HG02642 (cell line): ENCODE results near the gene ABLIM1.

Experiments used
- ATAC-seq: cut with Tn5 transposase; IDR thresholded peaks from one replicate; pipeline ENCODE4 v1.9.1; 2021; ENCODE audit warnings: mild to moderate bottlenecking; ENCODE audit not compliant: unreplicated experiment, poor library complexity

ABLIM1 gene

DNA sequence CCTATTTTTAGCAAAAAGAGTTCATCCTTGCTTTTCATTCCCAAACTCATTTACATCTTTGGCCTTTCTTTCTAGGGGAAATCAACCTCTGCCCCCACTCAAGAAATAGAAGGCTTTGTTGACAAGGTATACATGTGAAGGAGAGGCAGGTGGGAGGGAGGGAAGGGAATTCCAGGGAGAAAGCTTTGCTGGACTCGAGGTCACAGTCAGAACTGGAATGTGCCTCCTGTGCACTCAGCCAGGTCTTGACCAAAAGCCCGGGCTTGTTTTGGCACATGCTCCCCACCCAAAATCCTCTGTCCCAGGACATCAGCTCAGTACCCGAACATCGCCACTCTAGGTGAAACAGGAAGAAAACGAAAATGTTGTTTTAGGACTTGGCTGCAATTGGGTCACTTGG, 61.3 kb downstream of the ABLIM1 start:
- no peak for ATAC-seq

DNA sequence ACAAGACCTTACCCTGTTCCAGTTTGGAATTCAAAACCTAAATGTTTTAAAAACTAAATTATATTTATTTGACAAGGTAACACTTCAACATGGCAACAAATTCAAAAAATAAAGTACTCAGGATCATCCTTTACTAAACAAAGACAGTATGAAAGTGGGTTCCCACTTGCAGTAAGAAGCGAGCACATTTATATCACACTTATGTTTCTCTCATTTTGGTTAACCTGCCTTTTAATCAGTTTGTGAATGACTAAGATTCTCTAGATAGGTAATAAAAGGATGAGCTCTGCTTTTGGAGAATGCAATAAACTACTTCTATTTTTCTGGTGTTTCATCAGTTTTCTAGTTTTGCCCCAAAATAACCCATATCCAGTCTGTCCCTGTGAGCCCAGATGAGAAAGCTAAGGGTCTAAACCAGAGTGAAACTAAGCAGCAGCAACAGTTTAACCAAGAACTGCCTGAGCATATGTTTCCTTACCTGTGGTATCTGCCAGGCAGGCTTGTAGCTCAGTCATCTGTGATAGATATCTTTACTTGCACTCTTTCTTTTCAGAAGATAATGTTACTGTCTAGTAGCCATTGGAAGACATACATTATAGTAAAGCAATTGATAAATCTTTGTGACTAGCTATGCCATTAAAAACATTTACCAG, 64.1 kb downstream of the ABLIM1 start:
- no peak for ATAC-seq

DNA sequence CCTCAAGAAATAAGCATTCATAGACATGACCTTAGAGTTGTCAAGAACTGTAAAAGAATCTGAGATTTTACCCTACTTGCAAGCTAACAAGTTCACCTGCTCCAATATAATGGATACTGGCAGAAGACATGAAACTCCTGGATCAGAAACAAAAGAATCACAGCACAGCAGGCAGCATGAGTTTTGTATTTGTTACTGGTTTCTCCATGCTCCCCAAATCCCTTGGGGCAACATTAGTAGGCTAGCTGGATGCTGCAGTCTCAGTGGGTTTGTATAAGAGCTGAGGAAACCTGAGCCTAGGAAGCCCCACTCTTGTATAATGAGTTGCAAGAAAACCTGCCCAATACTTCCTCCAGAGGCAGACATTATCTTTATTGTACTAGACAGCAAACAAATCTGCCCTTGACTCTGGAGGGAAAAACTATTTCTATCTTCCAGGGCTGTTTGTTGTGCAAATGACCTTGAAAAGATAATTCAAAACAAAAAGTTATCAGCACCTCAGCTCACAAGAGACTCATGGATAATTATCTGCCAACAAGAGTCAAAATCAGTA, 64.8 kb downstream of the ABLIM1 start:
- ATAC-seq = no peak

DNA sequence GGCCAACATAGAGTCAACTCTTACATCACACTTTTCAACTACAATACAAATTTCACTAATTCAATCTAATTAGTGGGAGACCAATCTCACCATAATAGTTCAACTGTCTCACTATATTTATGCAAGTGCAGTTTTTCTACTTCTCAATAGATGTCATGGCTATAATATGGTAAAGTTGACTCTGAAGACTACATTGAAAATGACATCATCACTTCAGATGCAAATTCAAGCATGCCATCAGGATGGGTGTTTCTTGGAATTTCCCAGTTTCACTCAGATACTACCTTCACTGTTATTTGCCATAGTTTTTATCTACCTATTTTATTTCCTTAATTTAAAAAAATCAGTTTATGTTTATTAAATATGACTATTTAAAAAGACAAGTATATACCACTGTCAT, 67.1 kb downstream of the ABLIM1 start:
- no peak for ATAC-seq

DNA sequence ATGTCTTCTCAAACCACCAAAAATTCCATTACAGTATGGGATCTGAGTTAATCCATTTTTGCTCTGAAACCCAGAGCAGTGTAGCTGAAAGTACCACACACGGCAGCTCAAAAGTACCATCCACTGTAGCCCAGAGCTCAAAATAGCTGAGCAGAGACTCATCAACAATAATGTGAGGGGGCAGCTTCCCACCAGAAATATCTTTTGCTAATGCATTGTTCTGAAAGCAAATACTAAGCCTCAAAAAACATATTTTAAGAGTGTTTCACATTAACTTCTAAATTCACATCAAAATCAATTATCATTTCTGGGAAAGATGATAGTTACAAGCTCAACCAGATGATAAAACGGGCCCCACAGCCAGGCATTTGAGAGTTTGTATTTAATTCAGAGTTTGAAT, 73.7 kb downstream of the ABLIM1 start:
- ATAC-seq = no peak

DNA sequence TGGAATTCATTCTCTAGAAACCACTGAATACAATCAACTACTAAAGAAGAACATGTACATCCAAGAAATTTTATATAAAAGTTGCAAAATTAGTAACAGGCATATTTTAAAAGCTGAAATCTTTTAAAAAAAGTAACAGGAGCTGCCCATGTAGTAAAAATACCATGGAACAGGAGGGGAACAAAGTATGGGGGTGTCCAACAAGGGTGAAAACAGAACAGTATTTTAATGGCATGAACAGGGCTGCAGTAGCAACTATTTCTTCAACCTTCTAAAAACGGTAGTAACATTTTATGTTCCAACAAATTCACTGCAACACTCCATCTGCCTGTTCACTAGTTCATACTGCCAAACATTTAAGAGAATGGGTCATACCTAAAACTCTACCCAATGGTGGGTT, 77.0 kb downstream of the ABLIM1 start:
- ATAC-seq = no peak

DNA sequence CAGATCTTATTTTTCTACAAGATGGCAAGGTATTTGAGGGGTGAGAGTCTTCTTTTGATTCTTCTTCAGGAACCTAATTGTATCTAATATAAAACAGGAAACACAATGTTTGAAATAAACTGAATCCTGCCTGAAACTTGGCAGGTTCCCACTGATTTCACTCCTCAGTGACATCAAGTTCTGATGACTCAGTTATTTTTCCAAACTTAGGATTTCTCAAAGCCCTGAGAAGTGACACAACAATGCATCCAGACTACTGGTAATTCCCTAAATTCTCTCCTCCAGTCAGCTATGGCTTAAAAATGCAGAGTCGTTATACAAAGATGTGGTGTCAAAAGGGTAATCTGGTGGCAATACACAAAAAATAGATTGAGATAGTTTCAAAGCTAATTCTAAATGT, 80.9 kb downstream of the ABLIM1 start:
- ATAC-seq = no peak

DNA sequence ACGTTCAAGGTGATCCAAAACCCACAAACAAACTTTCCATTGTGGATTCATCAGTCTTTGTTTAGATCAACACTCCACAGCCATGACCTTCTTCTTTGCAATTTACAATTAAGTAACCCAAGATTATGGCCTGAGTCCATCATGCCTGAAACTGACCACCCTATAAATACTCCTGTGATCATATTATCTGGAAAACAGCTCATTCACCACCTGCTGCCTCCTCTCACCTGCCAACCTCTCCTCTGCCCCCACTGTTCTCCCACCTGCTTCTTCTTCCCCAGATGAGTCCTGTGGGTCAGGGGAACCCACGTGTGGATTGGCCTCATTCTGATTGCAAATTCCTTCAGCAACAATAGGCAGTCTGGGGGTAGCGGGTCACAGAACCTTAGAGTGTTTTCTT, 81.4 kb downstream of the ABLIM1 start:
- ATAC-seq = no peak

DNA sequence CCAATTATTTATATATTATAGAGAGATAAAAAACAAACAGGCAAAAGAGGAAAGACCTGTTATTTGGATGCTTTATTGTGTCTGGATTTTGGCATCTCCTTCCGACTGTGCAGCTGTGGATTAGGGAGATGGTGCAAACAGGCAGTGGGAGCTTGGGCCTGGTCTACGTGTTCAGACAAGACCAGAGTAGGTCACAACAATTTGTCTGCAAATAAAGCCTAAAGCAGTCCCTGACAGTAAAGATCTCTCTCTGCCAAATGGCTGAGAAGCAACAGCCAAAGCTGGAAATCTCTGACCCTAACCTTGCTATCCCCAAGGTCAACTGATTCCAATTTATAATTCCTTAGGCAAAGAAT, 82.0 kb downstream of the ABLIM1 start:
- no peak for ATAC-seq

DNA sequence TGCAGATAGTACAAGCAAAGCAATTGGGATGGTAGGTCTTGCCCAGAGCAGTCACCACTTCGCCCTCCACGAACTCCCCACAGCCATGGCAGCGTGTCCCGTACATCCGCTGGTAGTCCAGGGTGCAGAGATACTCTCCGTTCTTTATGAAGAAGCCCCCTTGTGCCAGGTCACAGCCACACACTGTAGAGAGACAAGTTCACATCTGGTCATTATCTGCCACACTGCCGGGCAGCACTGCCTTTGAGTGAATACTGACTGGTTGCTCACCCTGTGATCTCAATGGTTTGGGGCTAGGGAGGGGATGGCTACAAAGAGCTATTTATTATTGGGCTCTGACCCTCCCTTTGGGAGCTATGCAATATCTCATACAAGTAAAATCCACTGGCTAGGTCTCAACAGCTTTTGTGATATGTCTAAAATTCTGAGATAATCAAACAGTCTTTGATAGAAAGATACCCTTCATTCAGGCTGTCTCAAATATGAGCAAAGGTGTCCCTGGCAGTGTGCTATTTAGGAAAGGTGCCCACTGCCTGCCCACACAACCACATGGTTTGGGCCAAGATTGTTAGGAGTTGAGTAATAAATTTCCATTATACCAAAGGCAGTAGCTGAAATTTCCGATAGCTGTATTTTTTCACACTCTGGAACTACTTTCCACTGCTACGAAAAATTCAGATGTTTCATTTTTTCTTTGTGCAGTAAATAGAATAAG, 82.5 kb downstream of the ABLIM1 start:
- no peak for ATAC-seq

DNA sequence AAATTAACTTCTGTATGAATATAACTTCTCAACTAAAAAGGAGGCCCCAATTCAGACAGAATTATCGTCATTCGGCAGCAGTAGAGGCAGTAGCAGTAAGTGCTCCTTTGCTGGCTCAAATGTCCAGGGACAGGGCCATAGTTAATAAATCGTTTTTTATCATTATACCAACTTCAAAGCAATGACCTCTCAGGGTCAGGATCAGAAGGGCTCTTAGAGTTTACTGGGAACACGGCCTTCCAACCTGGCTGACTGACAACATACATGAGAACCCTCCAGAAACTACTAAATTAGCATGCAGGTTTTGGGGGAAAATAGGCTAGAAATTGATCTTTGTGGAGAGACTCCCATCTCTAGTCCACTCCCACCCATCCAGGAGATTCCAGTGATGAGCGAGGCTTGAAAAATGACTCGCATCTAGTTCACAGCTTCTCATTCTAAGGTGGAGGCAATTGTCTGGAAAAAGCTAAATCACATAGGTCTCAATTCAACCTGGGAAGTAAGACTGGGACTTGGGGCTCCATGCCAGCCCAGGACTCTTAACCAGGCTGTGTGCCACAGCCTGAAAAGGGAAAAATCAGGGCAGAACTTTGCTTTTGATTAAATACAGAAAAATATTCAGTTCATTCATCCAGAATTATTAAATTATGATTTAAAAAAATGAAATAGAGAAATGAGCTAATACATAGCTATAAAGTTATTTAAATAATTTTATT, 84.6 kb downstream of the ABLIM1 start:
- ATAC-seq = no peak

DNA sequence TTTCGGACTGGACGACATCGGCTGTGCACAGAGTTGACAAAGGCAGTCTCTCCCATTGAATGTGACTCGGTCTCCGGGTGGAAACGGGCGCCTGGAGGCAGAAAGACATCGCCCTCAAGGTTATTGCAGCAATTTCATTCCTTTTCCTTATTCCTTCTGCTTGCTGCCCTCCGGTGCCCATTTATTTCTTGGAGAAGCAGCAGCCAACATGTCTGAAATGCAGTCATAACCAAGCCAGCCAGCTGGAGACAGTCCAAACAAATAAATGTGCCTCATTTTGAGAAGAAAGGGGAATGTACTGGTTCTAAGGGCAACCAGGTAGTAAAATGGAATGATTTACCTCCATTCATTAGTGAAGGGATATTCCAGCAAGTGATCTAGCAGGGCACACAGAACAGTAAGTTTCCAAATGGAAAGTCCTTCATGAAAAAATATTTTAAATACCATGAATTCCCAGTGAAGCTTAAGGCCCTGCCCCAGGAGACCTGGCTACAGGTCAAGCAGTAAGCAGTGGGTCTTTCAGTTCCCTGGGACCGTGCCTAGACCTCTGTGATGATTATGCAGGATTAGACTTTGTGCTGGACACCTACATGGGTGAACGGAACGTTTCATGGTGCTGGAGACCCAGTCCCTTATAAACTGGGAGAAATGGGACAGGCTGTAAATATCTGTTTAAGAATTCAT, 86.6 kb downstream of the ABLIM1 start:
- ATAC-seq = no peak

DNA sequence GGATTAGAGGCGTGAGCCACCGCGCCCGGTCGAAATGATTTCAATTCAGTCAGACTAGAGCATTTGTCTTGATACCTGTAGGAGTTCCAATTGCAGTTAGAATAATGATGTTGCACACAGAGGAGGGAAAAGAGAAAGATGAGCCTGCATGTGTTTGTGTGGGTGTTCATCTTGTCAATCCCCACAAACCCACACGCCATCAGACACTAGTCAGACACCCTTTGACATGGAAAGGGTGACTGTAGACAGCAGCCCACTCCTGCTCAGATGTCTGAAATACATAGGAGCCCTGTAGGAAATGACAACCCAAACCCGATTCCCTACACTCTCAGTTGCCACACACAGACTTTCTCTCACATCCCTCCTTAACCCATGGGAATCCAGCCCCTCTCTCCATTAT, 92.0 kb downstream of the ABLIM1 start:
- ATAC-seq = no peak

DNA sequence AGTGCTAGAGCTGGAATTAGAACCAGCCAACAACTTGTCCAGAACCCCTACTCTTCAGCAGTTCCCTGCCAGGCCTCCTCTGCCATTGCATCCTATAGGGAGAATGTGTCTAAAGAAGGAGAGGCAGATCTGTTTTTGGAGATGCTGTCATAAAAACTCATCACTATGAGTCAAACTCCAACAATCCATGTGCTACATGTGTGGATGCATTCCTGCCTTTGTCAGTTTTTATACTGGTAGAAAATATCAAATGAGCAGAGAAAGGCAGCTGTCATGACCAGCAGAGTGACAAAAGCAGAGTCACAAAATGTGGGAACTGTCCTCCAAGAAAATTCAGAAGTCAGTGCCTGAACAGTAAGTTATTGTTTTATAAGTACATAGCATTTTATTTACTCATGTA, 93.0 kb downstream of the ABLIM1 start:
- ATAC-seq = no peak

DNA sequence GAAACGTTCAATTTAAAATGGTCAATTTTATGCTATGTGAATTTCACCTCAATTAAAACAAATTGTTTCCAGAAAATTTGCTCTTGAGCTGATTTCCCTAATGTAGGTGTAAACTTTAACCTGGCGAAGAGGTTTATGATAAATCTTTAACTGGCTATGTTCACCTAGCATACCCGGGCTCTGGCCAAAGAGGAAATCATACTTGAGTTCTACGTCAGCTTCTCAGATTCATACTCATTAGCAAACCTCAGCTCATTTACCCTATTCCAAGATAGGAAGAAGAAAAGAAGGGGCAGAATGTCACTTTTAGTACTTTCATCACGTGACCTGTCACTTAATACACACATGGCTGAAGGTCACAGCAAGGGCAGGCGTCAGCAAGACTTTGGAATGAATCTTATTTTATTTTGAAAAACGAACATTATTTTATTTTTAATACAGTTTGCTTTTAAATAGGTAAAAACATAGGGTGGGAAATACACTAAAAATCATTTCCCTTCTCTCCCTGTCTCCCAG, 97.0 kb downstream of the ABLIM1 start:
- ATAC-seq = no peak

DNA sequence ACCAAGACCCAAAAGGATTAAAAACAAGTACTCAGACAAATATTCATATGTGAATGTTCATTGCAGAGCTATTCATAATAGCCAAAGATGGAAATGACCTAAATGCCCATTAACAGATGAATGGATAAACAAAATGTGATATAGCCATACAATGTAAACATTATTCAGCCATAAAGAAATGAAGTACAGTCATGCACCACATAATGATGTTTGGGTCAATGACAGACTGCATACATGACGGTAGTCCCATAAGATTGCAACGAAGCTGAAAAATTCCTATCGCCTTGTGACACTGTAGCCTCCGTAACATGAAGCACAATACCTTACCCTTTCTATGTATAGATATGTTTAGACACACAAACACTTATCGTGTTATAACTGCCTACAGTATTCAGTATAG, 97.9 kb downstream of the ABLIM1 start:
- ATAC-seq = no peak

DNA sequence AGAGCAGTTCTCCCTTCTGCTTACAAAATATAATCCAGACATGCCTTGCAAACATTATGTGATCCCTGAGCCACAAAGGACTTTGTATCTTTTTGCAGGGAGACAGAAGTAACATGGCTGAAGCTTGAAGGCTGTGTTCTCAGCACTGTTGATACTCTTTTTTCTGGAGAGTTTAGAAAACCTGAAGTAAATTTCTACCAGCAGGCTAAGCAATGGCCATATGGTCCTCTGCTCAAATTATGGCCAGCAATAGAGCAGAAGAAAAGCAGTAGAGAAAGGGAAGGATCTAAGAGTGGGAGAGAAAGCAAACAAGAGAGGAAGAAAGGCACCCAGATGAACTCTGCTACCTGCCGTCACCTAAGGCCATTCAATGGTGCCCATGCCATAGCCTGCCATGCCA, 98.4 kb downstream of the ABLIM1 start:
- no peak for ATAC-seq

DNA sequence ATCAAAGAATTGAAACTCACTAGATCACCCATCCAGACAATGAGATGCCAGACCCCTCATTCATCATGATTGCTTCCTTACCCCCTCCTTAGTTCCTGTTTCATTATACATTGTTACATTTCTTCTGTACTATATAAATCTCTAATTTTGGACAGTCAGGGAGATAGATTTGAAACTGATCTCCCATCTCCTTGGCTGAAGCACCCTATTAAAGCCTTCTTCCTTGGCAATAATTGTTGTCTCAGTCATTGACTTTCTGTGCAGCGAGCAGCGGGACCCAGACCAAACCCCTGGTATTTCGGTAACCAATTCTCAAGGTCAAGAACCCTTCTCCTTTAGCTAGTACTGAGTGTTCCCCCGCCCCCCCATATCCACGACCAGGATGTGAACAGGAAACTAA, 100.2 kb downstream of the ABLIM1 start:
- ATAC-seq = no peak

DNA sequence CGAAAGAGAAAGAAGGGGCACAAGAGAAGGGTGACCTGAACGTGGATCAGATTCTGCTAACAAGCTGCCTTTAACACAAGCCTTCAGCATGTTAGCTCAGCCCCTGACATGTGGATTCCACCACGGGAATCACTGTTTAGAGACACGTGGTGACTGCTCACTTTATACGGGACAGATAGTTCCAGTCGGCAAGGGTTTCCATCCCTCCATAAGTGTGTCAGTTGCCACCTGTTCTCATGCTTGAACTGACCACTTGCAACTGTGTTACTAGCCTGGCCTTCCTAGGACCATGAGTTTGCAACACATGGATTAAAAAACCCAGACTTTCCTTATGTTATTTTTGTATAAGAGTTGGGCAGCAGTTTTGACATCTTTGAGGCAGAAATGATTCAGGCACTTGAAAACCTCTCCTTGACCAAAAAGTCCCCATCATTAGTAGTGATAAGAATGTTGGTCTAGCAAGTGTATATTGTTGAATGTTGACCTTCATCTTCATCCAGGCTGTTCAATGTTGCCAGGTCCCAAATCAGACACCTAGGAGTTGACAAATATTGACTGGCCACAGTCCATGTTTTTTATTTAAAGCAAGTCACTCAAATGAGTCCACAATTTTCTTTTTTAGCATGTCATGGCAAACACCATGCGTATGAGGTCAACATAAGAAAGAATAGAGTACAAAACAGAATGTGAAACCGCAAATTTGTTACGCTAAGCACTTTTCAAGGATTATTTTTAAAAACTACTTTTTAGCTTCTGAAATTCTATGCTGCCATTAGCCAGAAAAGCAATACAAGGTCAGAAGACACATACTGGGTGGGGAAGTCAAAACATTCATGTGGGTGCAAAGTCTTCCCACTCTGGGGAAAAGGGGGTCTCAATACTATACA, 101.6 kb downstream of the ABLIM1 start:
- ATAC-seq = no peak

DNA sequence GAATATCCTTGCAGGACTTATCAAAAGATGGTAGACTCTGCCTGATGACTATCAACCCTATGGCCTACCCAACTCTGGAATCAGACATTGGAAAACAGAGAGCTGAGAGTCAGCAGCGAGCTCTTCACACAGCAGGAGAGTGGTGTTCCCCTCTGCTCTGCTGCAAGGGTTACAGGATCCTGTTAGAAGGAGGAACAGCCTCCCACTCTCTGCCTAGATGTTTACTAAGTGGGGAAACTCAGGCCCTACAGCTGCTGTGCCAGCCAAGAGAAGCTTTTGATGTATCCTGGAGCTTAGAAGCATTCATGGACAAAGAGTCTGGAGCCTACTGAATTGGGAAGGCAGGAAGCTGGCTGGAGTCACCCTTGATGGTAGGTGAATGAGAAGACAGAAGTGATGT, 104.6 kb downstream of the ABLIM1 start:
- ATAC-seq = no peak
